SU-DHL-6 (cell line): Measurements from ENCODE around the gene VDAC1.

Experiments
- H2AFZ ChIP-seq: fragments of 200-600 bp; sonication (generic); 2 replicates; pipeline ENCODE4 v1.6.1; 2014; ENCODE audit warnings: low read depth, mild to moderate bottlenecking, moderate library complexity, mixed read lengths, antibody characterized with exemption, low read length; ENCODE audit not compliant: severe bottlenecking
- H3F3A ChIP-seq: fragments of 200-600 bp; shearing (Covaris generic); 2 replicates; pipeline ENCODE4 v1.6.0; 2016; ENCODE audit warnings: antibody characterized with exemption, mild to moderate bottlenecking; ENCODE audit not compliant: insufficient read depth
- H3K27ac ChIP-seq: fragments of 200-600 bp; sonication (generic); 2 replicates; pipeline ENCODE4 v1.5.1; 2016; ENCODE audit warnings: low read depth, mild to moderate bottlenecking, low read length, moderate library complexity, mixed read lengths
- H3K27me3 ChIP-seq: fragments of 200-600 bp; sonication (generic), shearing (Covaris generic); 2 replicates; pipeline ENCODE4 v1.6.0; 2014; ENCODE audit warnings: mild to moderate bottlenecking, low read length
- H3K36me3 ChIP-seq: fragments of 200-600 bp; sonication (generic); 2 replicates; pipeline ENCODE4 v1.6.1; 2014; ENCODE audit warnings: mild to moderate bottlenecking, low read length, mixed read lengths
- H3K4me2 ChIP-seq: fragments of 300-600, 200-600 bp; shearing (Covaris generic), sonication (generic); 2 replicates; pipeline ENCODE4 v1.6.0; 2014; ENCODE audit warnings: low read length, low read depth, mild to moderate bottlenecking; ENCODE audit not compliant: poor library complexity, severe bottlenecking
- H3K4me3 ChIP-seq: fragments of 200-600 bp; sonication (generic); 2 replicates; pipeline ENCODE4 v1.5.1; 2014; ENCODE audit warnings: antibody characterized with exemption, low read length, mild to moderate bottlenecking, mixed read lengths; ENCODE audit not compliant: insufficient read depth, poor library complexity, severe bottlenecking
- H3K79me2 ChIP-seq: fragments of 200-600 bp; sonication (generic); 2 replicates; pipeline ENCODE4 v1.6.1; 2014; ENCODE audit warnings: mild to moderate bottlenecking, low read length, moderate library complexity; ENCODE audit not compliant: insufficient read depth
- H3K9ac ChIP-seq: fragments of 200-600 bp; sonication (generic); 2 replicates; pipeline ENCODE4 v1.7.0; 2014; ENCODE audit warnings: mild to moderate bottlenecking, low read length
- H3K9me2 ChIP-seq: fragments of 200-600 bp; sonication (generic); replicated peaks from 2 replicates; pipeline ENCODE4 v1.6.1; 2014; ENCODE audit warnings: low read length; ENCODE audit not compliant: insufficient read depth
- H3K9me3 ChIP-seq: fragments of 200-600 bp; sonication (generic); 2 replicates; pipeline ENCODE4 v1.6.1; 2014; ENCODE audit warnings: low read length, mixed read lengths; ENCODE audit not compliant: insufficient read depth
- H4K20me1 ChIP-seq: fragments of 200-600 bp; sonication (generic); 2 replicates; pipeline ENCODE4 v1.6.1; 2014; ENCODE audit warnings: low read depth, mild to moderate bottlenecking, antibody characterized with exemption, low read length, moderate library complexity, mixed read lengths
- EZH2phosphoT487 ChIP-seq: fragments of 200-600 bp; sonication (generic), shearing (Covaris generic); conservative IDR thresholded peaks from 2 replicates; pipeline ENCODE4 v1.6.1; 2018; ENCODE audit warnings: mild to moderate bottlenecking, antibody characterized with exemption, low read length, moderate library complexity, mixed read lengths
- TF ChIP-seq, protein P1 (sequence below): fragments of 200-600 bp; sonication (generic); IDR thresholded peaks from one replicate; pipeline ENCODE4 v1.5.1; 2017; ENCODE audit warnings: antibody characterized with exemption, mild to moderate bottlenecking, low read length, moderate library complexity; ENCODE audit not compliant: insufficient read depth, poor library complexity, severe bottlenecking

VDAC1 gene

DNA sequence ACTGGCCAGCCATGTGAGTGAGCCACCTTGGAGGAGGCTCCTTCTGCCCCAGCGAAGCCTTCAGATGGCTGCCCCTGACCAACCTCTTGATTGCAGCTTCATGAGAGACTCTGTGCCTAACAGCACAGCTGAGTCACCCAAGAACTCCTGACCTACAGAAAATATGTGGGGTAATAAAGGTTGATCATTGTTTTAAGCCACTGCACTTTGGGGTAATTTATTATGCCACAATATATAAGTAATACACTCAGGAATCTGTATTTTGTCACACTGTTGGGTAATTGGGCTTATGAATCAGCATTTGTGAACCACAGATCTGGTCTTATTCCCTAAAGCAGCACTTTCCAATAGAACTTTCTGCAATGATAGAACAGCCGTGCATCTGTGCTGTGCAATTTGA, 24.4 kb upstream of the VDAC1 start:
- Histone ChIP-seq H3K36me3 (no peaks in the 10 kb centered on the region), H3K9me3 (no peaks in the 10 kb centered on the region), H3K79me2 (no peaks in the 10 kb centered on the region), H3K27me3 (no peaks in the 10 kb centered on the region), H3K9me2 (no peaks in the 10 kb centered on the region), H3K4me3 (no peak overlapping the region), H3K9ac (no peak overlapping the region), H3K27ac (no peak overlapping the region), H3K4me2 (no peak overlapping the region), H4K20me1 (no peaks in the 10 kb centered on the region), H2AFZ (no peak overlapping the region), H3F3A (no peaks in the 10 kb centered on the region)
- TF ChIP-seq, protein P1, sequence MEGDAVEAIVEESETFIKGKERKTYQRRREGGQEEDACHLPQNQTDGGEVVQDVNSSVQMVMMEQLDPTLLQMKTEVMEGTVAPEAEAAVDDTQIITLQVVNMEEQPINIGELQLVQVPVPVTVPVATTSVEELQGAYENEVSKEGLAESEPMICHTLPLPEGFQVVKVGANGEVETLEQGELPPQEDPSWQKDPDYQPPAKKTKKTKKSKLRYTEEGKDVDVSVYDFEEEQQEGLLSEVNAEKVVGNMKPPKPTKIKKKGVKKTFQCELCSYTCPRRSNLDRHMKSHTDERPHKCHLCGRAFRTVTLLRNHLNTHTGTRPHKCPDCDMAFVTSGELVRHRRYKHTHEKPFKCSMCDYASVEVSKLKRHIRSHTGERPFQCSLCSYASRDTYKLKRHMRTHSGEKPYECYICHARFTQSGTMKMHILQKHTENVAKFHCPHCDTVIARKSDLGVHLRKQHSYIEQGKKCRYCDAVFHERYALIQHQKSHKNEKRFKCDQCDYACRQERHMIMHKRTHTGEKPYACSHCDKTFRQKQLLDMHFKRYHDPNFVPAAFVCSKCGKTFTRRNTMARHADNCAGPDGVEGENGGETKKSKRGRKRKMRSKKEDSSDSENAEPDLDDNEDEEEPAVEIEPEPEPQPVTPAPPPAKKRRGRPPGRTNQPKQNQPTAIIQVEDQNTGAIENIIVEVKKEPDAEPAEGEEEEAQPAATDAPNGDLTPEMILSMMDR: no peak
- no peak for TF ChIP-seq EZH2phosphoT487

DNA sequence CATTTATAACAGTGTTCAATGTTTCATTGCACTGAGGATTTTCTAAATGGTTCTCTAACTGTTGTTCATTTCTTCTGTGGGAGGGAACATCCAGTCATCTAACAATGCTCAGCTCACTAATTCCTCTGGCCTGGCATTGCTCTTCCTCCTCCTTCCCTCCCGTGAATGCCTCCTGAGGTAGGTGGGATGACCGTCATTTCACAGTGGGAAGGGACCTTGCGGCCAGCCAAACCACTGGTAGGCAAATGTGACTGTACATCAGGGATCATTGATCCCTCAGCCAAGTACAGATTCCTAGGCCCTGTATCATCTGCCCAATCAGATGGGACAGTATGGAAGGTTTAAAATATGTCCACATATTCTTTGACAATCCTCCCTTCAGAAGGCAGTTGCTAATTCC, 23.7 kb upstream of the VDAC1 start:
- Histone ChIP-seq H3K36me3 (no peaks in the 10 kb centered on the region), H3K27ac (no peak overlapping the region), H4K20me1 (no peaks in the 10 kb centered on the region), H3K9ac (no peak overlapping the region), H3K4me2 (no peak overlapping the region), H2AFZ (no peak overlapping the region), H3K4me3 (no peak overlapping the region), H3K27me3 (no peaks in the 10 kb centered on the region), H3F3A (no peaks in the 10 kb centered on the region), H3K9me2 (no peaks in the 10 kb centered on the region), H3K79me2 (no peaks in the 10 kb centered on the region), H3K9me3 (no peaks in the 10 kb centered on the region)
- TF ChIP-seq, protein P1: no peak
- no peak for TF ChIP-seq EZH2phosphoT487

- Histone ChIP-seq H3K27ac (no peak overlapping the region), H3K4me2 (no peak overlapping the region), H3K9me2 (no peaks in the 10 kb centered on the region), H3K9ac (no peak overlapping the region), H3K79me2 (no peaks in the 10 kb centered on the region), H3K27me3 (no peaks in the 10 kb centered on the region), H3K36me3 (no peaks in the 10 kb centered on the region), H3F3A (no peaks in the 10 kb centered on the region), H3K9me3 (no peaks in the 10 kb centered on the region), H3K4me3 (no peak overlapping the region), H4K20me1 (no peaks in the 10 kb centered on the region), H2AFZ (no peak overlapping the region)
- no peak for TF ChIP-seq EZH2phosphoT487
- TF ChIP-seq, protein P1: no peak
Observed at GRCh38 chr5:134027288-134027615, 22.5 kb upstream of the VDAC1 start.
